Subcutaneous abdominal adipose tissue (tissue), 5 donors: Measurements from ENCODE around the gene MBD3L3.
"Not testable (repeated sequence)": the region's sequence is repeated elsewhere in the genome, so short reads cannot be mapped to it uniquely, and the experiment has no call there.

Source experiments
- H3K27ac ChIP-seq: one replicate; pipeline ENCODE4 v1.7.0; 2013; ENCODE audit warnings: low read depth, mild to moderate bottlenecking, inconsistent platforms, low read length, moderate library complexity
- H3K27me3 ChIP-seq, 5 donors: one replicate each; pipeline ENCODE4 v1.7.0; 2013; ENCODE audit warnings: low read length in 5 of 5, inconsistent platforms in 1 of 5; ENCODE audit not compliant: control insufficient read depth in 5 of 5, insufficient read depth in 4 of 5
- H3K36me3 ChIP-seq, 5 donors: one replicate each; pipeline ENCODE4 v1.7.0; 2013; ENCODE audit warnings: low read length in 5 of 5; ENCODE audit not compliant: control insufficient read depth in 5 of 5, insufficient read depth in 5 of 5
- H3K4me1 ChIP-seq, 5 donors: one replicate each; pipeline ENCODE4 v1.7.0; 2013; ENCODE audit warnings: low read length in 5 of 5, mild to moderate bottlenecking in 3 of 5, moderate library complexity in 1 of 5; ENCODE audit not compliant: control insufficient read depth in 5 of 5, insufficient read depth in 5 of 5
- H3K4me3 ChIP-seq, 5 donors: one replicate each; pipeline ENCODE4 v1.7.0; 2013; ENCODE audit warnings: low read length in 5 of 5, low read depth in 1 of 5
- H3K9ac ChIP-seq, 5 donors: one replicate each; pipeline ENCODE4 v1.7.0; 2013; ENCODE audit warnings: low read length in 5 of 5, mild to moderate bottlenecking in 4 of 5, moderate library complexity in 3 of 5
- H3K9me3 ChIP-seq, 5 donors: one replicate each; pipeline ENCODE4 v1.7.0; 2013; ENCODE audit warnings: low read length in 5 of 5; ENCODE audit not compliant: control insufficient read depth in 5 of 5
- donor health status: healthy.
- donor health status: healthy.
- donor health status: healthy.
- donor health status: healthy.
- donor health status: healthy.

Gene MBD3L3

GRCh38 chr19:7058576-7058975 is at the start of gene MBD3L3:
Gene MBD3L3 (minus strand): TSS chr19:7058676. CDS start chr19:7058605, 71 bp downstream.
- H3K9ac ChIP-seq = not testable (repeated sequence)

GRCh38 chr19:7106711-7107657 is 48.5 kb upstream of the MBD3L3 start:
- Histone ChIP-seq H3K4me3 (no peak overlapping the region), H3K36me3 (no peaks in the 10 kb centered on the region), H3K27me3 (peaks cover 0 to 3% (median 0%) of the 10 kb centered on the region in 5 donors), H3K4me1 (peaks cover 2 to 13% (median 6%) of the 10 kb centered on the region in 5 donors), H3K9me3 (no peaks in the 10 kb centered on the region), H3K27ac (no peak overlapping the region), H3K9ac (no peak overlapping the region)

More at GRCh38 chr19:7058576-7058975, at the start of gene MBD3L3:
- H3K27me3 ChIP-seq, H3K27ac ChIP-seq, H3K36me3 ChIP-seq, H3K4me1 ChIP-seq, H3K9me3 ChIP-seq, H3K4me3 ChIP-seq: not testable (repeated sequence)

- no peaks in the 10 kb centered on the region for H3K9me3 ChIP-seq
- H3K4me3 ChIP-seq = no peak overlapping the region
- no peak overlapping the region for H3K9ac ChIP-seq
- peaks cover 0 to 10% (median 3%) of the 10 kb centered on the region in 5 donors for H3K4me1 ChIP-seq
- peaks cover 0 to 3% (median 0%) of the 10 kb centered on the region in 5 donors for H3K27me3 ChIP-seq
- H3K36me3 ChIP-seq = no peaks in the 10 kb centered on the region
- no peak overlapping the region for H3K27ac ChIP-seq
These were observed 46.4 kb upstream of the MBD3L3 start for GRCh38 chr19:7104747-7105447.

GRCh38 chr19:7101498-7102253 is 43.2 kb upstream of the MBD3L3 start:
- H3K9ac ChIP-seq = no peak overlapping the region
- H3K4me3 ChIP-seq = no peak overlapping the region
- H3K27me3 ChIP-seq = peaks cover 0 to 3% (median 0%) of the 10 kb centered on the region in 5 donors

GRCh38 chr19:7099597-7099921 is 41.1 kb upstream of the MBD3L3 start:
- Histone ChIP-seq H3K9me3 (peaks cover 0 to 20% (median 10%) of the 10 kb centered on the region in 5 donors), H3K4me1 (peaks cover 0 to 13% (median 10%) of the 10 kb centered on the region in 5 donors), H3K27ac (peak overlapping the region; percentile 88), H3K9ac (peak overlapping the region in 4 of 5 donors; percentile 84 to 92 (median 88)), H3K36me3 (no peaks in the 10 kb centered on the region), H3K27me3 (peaks cover 0 to 3% (median 0%) of the 10 kb centered on the region in 5 donors), H3K4me3 (peak overlapping the region; percentile 62 to 84 (median 77))

More at GRCh38 chr19:7101498-7102253, 43.2 kb upstream of the MBD3L3 start:
- Histone ChIP-seq H3K9me3 (peaks cover 0 to 8% (median 0%) of the 10 kb centered on the region in 5 donors), H3K4me1 (peaks cover 0 to 19% (median 10%) of the 10 kb centered on the region in 5 donors), H3K36me3 (no peaks in the 10 kb centered on the region), H3K27ac (no peak overlapping the region)

GRCh38 chr19:7098701-7099596 is 40.5 kb upstream of the MBD3L3 start:
- H3K9me3 ChIP-seq = peaks cover 0 to 22% (median 10%) of the 10 kb centered on the region in 5 donors
- H3K27ac ChIP-seq = peak overlapping the region; percentile 88
- no peaks in the 10 kb centered on the region for H3K27me3 ChIP-seq
- peak overlapping the region; percentile 62 to 84 (median 77) for H3K4me3 ChIP-seq
- H3K9ac ChIP-seq = peak overlapping the region; percentile 56 to 92 (median 87)
- H3K36me3 ChIP-seq = no peaks in the 10 kb centered on the region
- H3K4me1 ChIP-seq = peaks cover 0 to 13% (median 10%) of the 10 kb centered on the region in 5 donors

GRCh38 chr19:7098096-7098495 is 39.6 kb upstream of the MBD3L3 start:
- Histone ChIP-seq H3K4me1 (peaks cover 0 to 13% (median 10%) of the 10 kb centered on the region in 5 donors), H3K4me3 (peak overlapping the region in 4 of 5 donors; percentile 62 to 84 (median 73)), H3K27ac (peak overlapping the region; percentile 88)

GRCh38 chr19:7088999-7089398 is 30.5 kb upstream of the MBD3L3 start:
- Histone ChIP-seq H3K9ac (no peak overlapping the region), H3K9me3 (peaks cover 39 to 85% (median 69%) of the 10 kb centered on the region in 5 donors), H3K4me3 (peak overlapping the region in 4 of 5 donors; percentile 11 to 46 (median 26)), H3K27me3 (no peaks in the 10 kb centered on the region), H3K27ac (no peak overlapping the region), H3K36me3 (peaks cover 4 to 13% (median 9%) of the 10 kb centered on the region in 5 donors), H3K4me1 (no peaks in the 10 kb centered on the region)

More at GRCh38 chr19:7098096-7098495, 39.6 kb upstream of the MBD3L3 start:
- peaks cover 0 to 28% (median 15%) of the 10 kb centered on the region in 5 donors for H3K9me3 ChIP-seq
- no peaks in the 10 kb centered on the region for H3K27me3 ChIP-seq
- H3K9ac ChIP-seq = peak overlapping the region in 1 of 5 donors; percentile 89
- H3K36me3 ChIP-seq = peaks cover 0 to 2% (median 0%) of the 10 kb centered on the region in 5 donors
